ENCODE measurements around the gene ENPEP.

DNA sequence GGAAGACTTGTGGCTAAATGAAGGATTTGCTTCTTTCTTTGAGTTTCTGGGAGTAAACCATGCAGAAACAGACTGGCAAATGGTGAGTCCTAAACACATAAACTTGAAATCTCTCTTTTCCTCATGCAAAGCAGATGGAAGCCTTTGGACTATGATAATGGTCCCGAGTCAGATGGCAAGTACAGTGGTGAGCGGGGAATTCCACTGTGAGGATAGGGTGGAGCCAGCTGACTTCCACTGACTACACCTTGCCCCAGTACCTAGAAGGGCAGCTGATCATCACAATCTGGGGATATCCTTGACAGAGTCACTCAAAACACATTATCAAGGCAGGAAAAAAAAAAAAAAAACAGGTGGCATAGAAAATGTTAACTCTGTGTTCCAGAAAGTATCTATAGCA lies 34.3 kb downstream of the ENPEP start:
- TF ChIP-seq RARB (CRISPR knock-in tag; IDR thresholded peaks at IDR 0.05) (no peak), POU6F1 (CRISPR knock-in tag; IDR thresholded peaks at IDR 0.05; ENCODE audit: borderline replicate concordance, low read depth) (no peak), OSR1 (CRISPR knock-in tag; IDR thresholded peaks at IDR 0.05) (no peak), ZFP3 (CRISPR knock-in tag; IDR thresholded peaks at IDR 0.05) (no peak), PATZ1 (CRISPR knock-in tag; IDR thresholded peaks at IDR 0.05; ENCODE audit: borderline replicate concordance) (no peak)
- TF ChIP-seq, protein P1, sequence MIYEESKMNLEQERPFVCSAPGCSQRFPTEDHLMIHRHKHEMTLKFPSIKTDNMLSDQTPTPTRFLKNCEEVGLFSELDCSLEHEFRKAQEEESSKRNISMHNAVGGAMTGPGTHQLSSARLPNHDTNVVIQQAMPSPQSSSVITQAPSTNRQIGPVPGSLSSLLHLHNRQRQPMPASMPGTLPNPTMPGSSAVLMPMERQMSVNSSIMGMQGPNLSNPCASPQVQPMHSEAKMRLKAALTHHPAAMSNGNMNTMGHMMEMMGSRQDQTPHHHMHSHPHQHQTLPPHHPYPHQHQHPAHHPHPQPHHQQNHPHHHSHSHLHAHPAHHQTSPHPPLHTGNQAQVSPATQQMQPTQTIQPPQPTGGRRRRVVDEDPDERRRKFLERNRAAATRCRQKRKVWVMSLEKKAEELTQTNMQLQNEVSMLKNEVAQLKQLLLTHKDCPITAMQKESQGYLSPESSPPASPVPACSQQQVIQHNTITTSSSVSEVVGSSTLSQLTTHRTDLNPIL (CRISPR knock-in tag; IDR thresholded peaks at IDR 0.05; ENCODE audit: low read depth) = no peak
